GM19468 (cell line): ENCODE measurements around the gene XRCC2.

ENCODE experiments used
- ATAC-seq: cut with Tn5 transposase; IDR thresholded peaks from one replicate; pipeline ENCODE4 v1.9.1; 2021; ENCODE audit warnings: mild to moderate bottlenecking, moderate library complexity, moderate number of reproducible peaks; ENCODE audit not compliant: unreplicated experiment; ENCODE audit errors: extremely low read depth

XRCC2 gene

GRCh38 chr7:152619027-152619739 is 56.8 kb downstream of the XRCC2 start:
- no peak for ATAC-seq

DNA sequence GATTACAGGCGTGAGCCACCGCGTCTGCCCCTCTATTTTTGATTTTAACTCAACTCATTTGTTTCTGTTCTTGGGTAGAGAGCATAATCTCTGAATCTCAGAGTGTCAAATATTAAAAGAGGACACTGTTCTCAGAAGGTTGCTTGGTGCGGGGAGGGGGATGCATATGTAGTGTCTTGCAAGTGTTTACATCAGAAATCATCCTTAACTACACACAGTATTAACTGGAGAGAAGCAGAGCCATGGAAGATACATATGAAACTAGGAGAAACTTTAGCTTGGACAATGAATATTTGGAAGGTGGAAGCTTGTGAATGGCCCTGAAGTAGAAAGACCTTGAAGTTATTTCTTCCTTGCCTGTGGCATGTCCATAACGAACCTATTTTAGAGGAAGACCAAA is 57.5 kb downstream of the XRCC2 start:
- ATAC-seq: no peak

DNA sequence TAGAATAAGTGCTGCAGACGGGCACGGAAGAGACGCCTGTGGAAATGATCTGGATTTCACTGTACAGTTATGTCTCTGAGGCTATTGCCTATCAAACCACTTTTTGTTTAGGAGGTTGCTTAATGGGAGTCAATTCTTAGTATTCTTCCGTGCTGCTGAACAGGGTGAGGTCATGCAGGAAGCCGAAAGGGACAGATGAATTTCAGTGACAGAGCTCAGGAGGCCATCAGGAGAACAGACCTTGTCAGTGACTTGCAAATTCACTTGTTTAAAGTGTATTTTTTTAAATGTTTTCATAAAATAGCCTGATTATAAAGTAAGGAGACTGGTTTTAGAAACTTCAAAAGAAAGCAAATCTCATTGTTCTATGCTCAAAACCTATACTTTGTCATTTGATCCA is 58.9 kb downstream of the XRCC2 start:
- ATAC-seq: no peak

GRCh38 chr7:152615031-152615741 is 60.8 kb downstream of the XRCC2 start:
- no peak for ATAC-seq

- ATAC-seq: no peak
Observed at GRCh38 chr7:152608656-152609055, 67.3 kb downstream of the XRCC2 start.

DNA sequence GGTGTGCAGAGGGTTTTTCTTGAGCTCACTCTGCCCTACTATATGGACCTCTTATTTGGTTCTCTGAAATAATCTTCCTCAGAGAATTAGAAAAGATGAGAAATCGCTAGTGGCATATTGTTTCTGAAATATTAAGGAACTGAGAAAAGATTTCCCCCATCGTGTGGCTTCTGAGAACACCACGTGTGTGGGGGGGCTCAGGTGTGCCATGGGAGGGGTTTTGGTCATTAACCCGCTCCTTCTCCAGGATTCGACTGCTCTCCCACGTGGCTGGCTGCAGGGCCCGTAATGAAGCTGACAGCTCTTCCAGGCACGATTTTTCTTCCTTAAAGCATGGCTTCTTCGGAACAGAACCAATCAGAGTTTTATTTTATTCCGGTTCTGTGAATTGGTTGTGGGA is 67.7 kb downstream of the XRCC2 start:
- ATAC-seq: no peak

DNA sequence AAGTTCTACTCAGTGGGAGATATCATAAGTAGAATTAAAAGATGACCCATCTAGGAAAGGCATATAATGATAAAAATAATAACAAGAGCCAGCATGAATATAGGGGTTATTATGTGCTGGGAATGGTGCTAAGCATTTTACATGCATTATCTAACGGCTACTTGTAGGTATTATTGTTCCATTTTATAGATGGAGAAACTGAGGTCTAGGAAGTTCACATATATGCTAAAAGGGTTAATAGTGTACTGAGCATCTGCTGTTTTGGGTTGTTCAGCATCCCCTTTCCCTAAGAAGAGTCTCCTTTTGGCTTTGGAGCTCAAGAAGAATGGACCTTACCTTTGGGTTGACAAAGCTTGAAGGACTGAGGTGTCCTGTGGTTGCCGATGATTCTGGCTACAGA is 68.9 kb downstream of the XRCC2 start:
- ATAC-seq: no peak

DNA sequence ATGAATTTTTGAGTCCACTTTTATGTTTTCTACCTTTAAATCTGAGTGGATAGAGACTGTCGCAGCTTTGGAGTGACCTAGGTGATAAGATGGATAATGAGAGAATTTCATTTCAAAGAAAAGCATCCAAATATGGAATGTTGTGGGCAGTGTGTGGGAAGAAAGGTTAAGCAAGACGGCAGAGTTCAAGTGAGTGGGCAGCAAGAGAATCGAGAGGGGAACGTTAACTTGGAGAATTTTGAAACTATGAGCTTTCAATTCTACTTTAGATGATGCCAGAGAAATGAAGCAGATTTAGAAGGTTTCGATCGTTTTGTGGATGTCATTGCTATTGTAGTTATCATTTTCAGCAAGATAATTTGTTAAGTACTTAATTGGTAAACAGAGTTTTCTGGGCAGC is 73.0 kb downstream of the XRCC2 start:
- ATAC-seq: no peak

DNA sequence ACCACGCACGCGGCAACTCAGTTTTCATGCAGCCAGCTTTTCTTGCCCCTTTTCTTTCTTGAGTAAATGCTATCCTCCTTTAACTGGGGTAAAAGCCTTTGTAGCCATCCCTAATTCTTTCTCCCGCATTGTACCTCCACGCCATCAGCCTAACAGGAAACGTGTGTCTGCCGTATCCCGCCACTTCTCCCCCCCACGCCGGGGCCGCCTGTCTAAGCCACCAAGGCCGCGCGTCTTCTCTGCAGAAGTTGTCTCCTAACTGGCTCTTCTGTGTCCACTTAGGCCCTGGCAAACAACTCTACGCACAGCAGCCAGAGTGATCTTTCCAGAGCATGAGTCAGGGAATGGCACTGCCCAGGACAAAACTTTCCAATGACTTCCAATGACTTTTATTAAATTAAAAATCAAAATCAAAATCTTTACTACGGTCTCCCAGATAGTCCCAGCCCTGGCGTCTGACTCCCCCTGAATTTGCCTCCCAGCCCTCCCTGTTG is 74.6 kb downstream of the XRCC2 start:
- ATAC-seq: no peak

GRCh38 chr7:152600266-152600665 is 75.7 kb downstream of the XRCC2 start:
- ATAC-seq: no peak

- no peak for ATAC-seq
Observed at GRCh38 chr7:152597507-152597906, 78.4 kb downstream of the XRCC2 start.

- no peak for ATAC-seq
Observed at GRCh38 chr7:152596824-152597223, 79.1 kb downstream of the XRCC2 start.
